ENCODE results near the gene PIK3CA. TPM values are rescaled to one million over a fixed set of nuclear protein-coding genes. Genes with fewer than 3 reads are reported as not detected.
"Not testable (repeated sequence)": the region's sequence is repeated elsewhere in the genome, so short reads cannot be mapped to it uniquely, and the experiment has no call there.

PIK3CA gene
- total RNA-seq, 2 donors from 2014 or later = 19.2 to 25.6 TPM

DNA sequence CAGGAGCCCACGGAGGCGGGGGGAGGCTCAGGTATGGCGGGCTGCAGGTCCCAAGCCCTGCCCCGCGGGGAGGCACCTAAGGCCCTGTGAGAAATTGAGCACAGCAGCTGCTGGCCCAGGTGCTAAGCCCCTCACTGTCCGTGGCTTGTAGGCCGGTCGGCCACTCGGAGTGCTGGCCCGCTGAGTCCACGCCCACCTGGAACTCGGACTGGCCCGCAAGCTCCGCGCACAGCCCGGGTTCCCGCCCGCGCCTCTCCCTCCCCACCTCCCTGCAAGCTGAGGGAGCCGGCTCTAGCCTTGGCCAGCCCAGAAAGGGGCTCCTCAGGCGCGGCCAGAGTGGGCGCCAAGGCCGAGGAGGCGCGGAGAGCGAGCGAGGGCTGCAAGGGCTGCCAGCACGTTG lies 115.0 kb downstream of the PIK3CA start:
- Mint-ChIP-seq H3K27me3 (ENCODE audit: low read depth) (peaks cover 15% of the 10 kb centered on the region), H3K27ac (no peak overlapping the region), H3K36me3 (ENCODE audit: insufficient read depth in 2 of 2) (peaks cover 0 to 2% of the 10 kb centered on the region in 2 donors), H3K4me3 (no peak overlapping the region), H3K9me3 (peaks cover 0 to 4% of the 10 kb centered on the region in 2 donors), H3K4me1 (ENCODE audit: low read depth) (peaks cover 21% of the 10 kb centered on the region)
- ATAC-seq (replicated peaks in 1 of 2) (no peak), DNase-seq (no peak)

DNA sequence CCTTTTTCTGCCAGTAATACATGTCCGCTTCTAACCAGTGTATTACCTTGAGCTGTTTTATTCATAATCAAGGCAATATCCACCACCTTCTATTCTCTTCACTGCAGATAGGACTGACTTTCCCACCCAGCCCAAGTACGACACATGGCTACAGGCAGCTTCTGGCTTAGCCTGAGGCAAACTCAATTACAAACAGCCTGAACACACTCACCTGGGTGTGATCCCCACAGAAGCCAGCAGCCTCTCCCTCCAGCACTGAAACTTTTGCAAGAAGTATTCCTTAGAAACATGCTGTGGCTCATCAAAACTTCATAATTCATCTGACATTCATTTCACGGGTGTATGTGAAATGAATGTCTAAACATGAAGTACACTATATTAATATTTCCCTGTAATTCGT lies 116.3 kb downstream of the PIK3CA start:
- DNase-seq = no peak
- Mint-ChIP-seq H3K27me3 (ENCODE audit: low read depth) (peaks cover 13% of the 10 kb centered on the region), H3K27ac (no peak overlapping the region), H3K9me3 (peaks cover 0 to 4% of the 10 kb centered on the region in 2 donors), H3K4me3 (no peak overlapping the region), H3K36me3 (ENCODE audit: insufficient read depth in 2 of 2) (peaks cover 0 to 2% of the 10 kb centered on the region in 2 donors), H3K4me1 (ENCODE audit: low read depth) (peaks cover 15% of the 10 kb centered on the region)
- ATAC-seq (replicated peaks in 1 of 2) = no peak

- DNase-seq = no peak
- H3K27me3 Mint-ChIP-seq (ENCODE audit: low read depth) = peaks cover 6% of the 10 kb centered on the region
- peaks cover 0 to 2% of the 10 kb centered on the region in 2 donors for H3K36me3 Mint-ChIP-seq (ENCODE audit: insufficient read depth in 2 of 2)
- no peak overlapping the region for H3K4me3 Mint-ChIP-seq
- H3K9me3 Mint-ChIP-seq = no peaks in the 10 kb centered on the region
- H3K4me1 Mint-ChIP-seq (ENCODE audit: low read depth) = peaks cover 8% of the 10 kb centered on the region
- no peak for ATAC-seq (replicated peaks in 1 of 2)
- no peak overlapping the region for H3K27ac Mint-ChIP-seq
Measured at GRCh38 chr3:179265092-179265491, 116.9 kb downstream of the PIK3CA start.

- no peaks in the 10 kb centered on the region for H3K9me3 Mint-ChIP-seq
- ATAC-seq (replicated peaks in 1 of 2) (peak; percentile 58 to 70), DNase-seq (no peak)
- H3K36me3 Mint-ChIP-seq (ENCODE audit: insufficient read depth in 2 of 2) = no peaks in the 10 kb centered on the region
- peaks cover under 1% of the 10 kb centered on the region for H3K4me1 Mint-ChIP-seq (ENCODE audit: low read depth)
- H3K27ac Mint-ChIP-seq = no peak overlapping the region
- no peaks in the 10 kb centered on the region for H3K27me3 Mint-ChIP-seq (ENCODE audit: low read depth)
- no peak overlapping the region for H3K4me3 Mint-ChIP-seq
Measured at GRCh38 chr3:179265875-179266274, 117.7 kb downstream of the PIK3CA start.

- Mint-ChIP-seq H3K27ac (no peak overlapping the region), H3K4me3 (no peak overlapping the region), H3K4me1 (ENCODE audit: low read depth) (no peaks in the 10 kb centered on the region), H3K9me3 (no peaks in the 10 kb centered on the region), H3K36me3 (ENCODE audit: insufficient read depth in 2 of 2) (no peaks in the 10 kb centered on the region), H3K27me3 (ENCODE audit: low read depth) (no peaks in the 10 kb centered on the region)
- no peak for ATAC-seq (replicated peaks in 1 of 2)
- no peak for DNase-seq
Measured at GRCh38 chr3:179266701-179267211, 118.6 kb downstream of the PIK3CA start.

- no peak overlapping the region for H3K27ac Mint-ChIP-seq
- H3K4me3 Mint-ChIP-seq = no peak overlapping the region
- H3K9me3 Mint-ChIP-seq = no peaks in the 10 kb centered on the region
- ATAC-seq (replicated peaks in 1 of 2) (no peak), DNase-seq (no peak)
- no peaks in the 10 kb centered on the region for H3K36me3 Mint-ChIP-seq (ENCODE audit: insufficient read depth in 2 of 2)
- H3K27me3 Mint-ChIP-seq (ENCODE audit: low read depth) = no peaks in the 10 kb centered on the region
- H3K4me1 Mint-ChIP-seq (ENCODE audit: low read depth) = no peaks in the 10 kb centered on the region
Measured at GRCh38 chr3:179268400-179269051, 120.4 kb downstream of the PIK3CA start.

- DNase-seq (no peak), ATAC-seq (replicated peaks in 1 of 2) (no peak)
- Mint-ChIP-seq H3K27me3 (ENCODE audit: low read depth) (no peaks in the 10 kb centered on the region), H3K4me1 (ENCODE audit: low read depth) (no peaks in the 10 kb centered on the region), H3K27ac (no peak overlapping the region), H3K36me3 (ENCODE audit: insufficient read depth in 2 of 2) (no peaks in the 10 kb centered on the region), H3K9me3 (no peaks in the 10 kb centered on the region), H3K4me3 (no peak overlapping the region)
Measured at GRCh38 chr3:179269152-179269707, 121.1 kb downstream of the PIK3CA start.

DNA sequence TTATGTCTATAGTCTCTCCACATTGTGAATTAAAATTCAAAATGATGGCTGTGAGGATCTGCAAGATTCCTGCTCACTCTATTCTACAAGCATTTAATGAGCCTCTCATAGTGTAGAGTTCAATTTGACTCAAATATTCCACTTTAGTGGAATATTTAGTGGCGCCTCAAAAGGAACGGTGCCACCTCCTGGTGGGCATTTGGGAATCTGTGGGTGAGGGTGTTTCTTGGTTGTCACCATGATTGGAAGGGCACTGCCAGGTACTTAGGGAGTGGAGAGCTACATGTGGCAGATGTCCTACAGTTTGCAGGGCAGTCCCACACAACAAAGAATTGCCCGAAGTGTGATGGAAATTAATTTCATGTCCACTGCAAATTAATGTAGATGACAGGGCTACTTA lies 124.2 kb downstream of the PIK3CA start:
- Mint-ChIP-seq H3K36me3 (ENCODE audit: insufficient read depth in 2 of 2) (no peaks in the 10 kb centered on the region), H3K4me3 (no peak overlapping the region), H3K9me3 (no peaks in the 10 kb centered on the region), H3K27ac (no peak overlapping the region), H3K27me3 (ENCODE audit: low read depth) (no peaks in the 10 kb centered on the region), H3K4me1 (ENCODE audit: low read depth) (no peaks in the 10 kb centered on the region)
- ATAC-seq (replicated peaks in 1 of 2) = no peak
- DNase-seq = no peak

DNA sequence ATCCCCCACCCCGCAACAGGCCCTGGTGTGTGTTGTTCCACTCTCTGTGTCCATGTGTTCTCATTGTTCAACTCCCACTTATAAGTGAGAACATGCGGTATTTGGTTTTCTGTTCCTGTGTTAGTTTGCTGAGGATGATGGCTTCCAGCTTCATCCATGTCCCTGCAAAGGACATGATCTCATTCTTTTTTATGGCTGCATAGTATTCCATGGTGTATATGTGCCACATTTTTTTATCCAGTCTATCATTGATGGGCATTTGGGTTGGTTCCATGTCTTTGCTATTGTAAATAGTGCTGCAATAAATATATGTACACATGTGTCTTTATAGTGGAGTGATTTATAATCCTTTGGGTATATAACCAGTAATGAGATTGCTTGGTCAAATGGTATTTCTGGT lies 126.3 kb downstream of the PIK3CA start:
- not testable (repeated sequence) for H3K36me3 Mint-ChIP-seq (ENCODE audit: insufficient read depth in 2 of 2); H3K27ac Mint-ChIP-seq; H3K4me1 Mint-ChIP-seq (ENCODE audit: low read depth); H3K4me3 Mint-ChIP-seq; H3K9me3 Mint-ChIP-seq; DNase-seq; H3K27me3 Mint-ChIP-seq (ENCODE audit: low read depth); ATAC-seq (replicated peaks in 1 of 2)

DNA sequence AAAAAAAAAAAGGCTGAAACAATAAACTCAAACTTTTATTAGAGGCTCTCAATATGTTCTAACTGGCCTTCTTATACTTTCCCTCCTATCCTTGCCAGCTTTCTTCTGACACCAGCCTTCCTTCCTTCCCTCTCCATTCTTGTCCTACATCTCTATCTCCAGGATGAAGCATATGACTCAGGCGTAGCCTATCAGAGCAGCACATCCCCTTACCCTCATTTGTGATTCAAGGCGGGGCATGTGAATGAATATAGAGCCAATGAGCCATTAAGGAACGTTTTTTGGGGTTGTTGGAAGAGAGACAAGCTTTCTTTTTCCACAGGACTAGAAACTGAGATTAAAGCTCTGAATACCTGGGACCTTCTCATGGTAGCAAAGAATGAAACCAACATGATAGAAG lies 127.8 kb downstream of the PIK3CA start:
- H3K4me3 Mint-ChIP-seq = no peak overlapping the region
- no peaks in the 10 kb centered on the region for H3K9me3 Mint-ChIP-seq
- H3K36me3 Mint-ChIP-seq (ENCODE audit: insufficient read depth in 2 of 2) = no peaks in the 10 kb centered on the region
- no peak overlapping the region for H3K27ac Mint-ChIP-seq
- H3K4me1 Mint-ChIP-seq (ENCODE audit: low read depth) = no peaks in the 10 kb centered on the region
- DNase-seq = no peak
- no peaks in the 10 kb centered on the region for H3K27me3 Mint-ChIP-seq (ENCODE audit: low read depth)
- no peak for ATAC-seq (replicated peaks in 1 of 2)

DNA sequence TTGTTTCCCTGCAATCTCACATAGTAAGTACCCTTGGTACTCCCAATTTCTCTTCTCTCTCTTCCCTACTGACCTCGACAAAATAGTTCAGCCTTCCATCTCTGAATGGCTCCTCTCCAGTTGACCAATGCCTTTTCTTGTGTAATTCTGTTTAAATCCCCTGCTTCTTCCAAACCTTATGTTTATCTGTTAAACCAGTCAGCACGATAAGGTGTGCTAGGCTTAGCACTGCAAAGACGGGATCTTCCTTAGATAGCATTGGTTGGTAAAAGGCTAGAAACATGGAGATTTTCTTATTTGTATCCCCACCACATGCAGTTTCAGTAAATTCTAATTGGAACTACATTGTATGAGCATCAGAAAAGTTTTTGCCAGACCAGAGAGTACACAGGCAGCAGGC lies 128.6 kb downstream of the PIK3CA start:
- ATAC-seq (replicated peaks in 1 of 2) (no peak), DNase-seq (no peak)
- Mint-ChIP-seq H3K36me3 (ENCODE audit: insufficient read depth in 2 of 2) (no peaks in the 10 kb centered on the region), H3K9me3 (no peaks in the 10 kb centered on the region), H3K27ac (no peak overlapping the region), H3K4me3 (no peak overlapping the region), H3K27me3 (ENCODE audit: low read depth) (no peaks in the 10 kb centered on the region), H3K4me1 (ENCODE audit: low read depth) (no peaks in the 10 kb centered on the region)

- H3K4me3 Mint-ChIP-seq = no peak overlapping the region
- H3K27ac Mint-ChIP-seq = no peak overlapping the region
- H3K4me1 Mint-ChIP-seq (ENCODE audit: low read depth) = no peaks in the 10 kb centered on the region
- no peaks in the 10 kb centered on the region for H3K9me3 Mint-ChIP-seq
- H3K27me3 Mint-ChIP-seq (ENCODE audit: low read depth) = peaks cover 7% of the 10 kb centered on the region
- ATAC-seq (replicated peaks in 1 of 2) = no peak
- no peaks in the 10 kb centered on the region for H3K36me3 Mint-ChIP-seq (ENCODE audit: insufficient read depth in 2 of 2)
- no peak for DNase-seq
Measured at GRCh38 chr3:179278151-179278550, 130.0 kb downstream of the PIK3CA start.

DNA sequence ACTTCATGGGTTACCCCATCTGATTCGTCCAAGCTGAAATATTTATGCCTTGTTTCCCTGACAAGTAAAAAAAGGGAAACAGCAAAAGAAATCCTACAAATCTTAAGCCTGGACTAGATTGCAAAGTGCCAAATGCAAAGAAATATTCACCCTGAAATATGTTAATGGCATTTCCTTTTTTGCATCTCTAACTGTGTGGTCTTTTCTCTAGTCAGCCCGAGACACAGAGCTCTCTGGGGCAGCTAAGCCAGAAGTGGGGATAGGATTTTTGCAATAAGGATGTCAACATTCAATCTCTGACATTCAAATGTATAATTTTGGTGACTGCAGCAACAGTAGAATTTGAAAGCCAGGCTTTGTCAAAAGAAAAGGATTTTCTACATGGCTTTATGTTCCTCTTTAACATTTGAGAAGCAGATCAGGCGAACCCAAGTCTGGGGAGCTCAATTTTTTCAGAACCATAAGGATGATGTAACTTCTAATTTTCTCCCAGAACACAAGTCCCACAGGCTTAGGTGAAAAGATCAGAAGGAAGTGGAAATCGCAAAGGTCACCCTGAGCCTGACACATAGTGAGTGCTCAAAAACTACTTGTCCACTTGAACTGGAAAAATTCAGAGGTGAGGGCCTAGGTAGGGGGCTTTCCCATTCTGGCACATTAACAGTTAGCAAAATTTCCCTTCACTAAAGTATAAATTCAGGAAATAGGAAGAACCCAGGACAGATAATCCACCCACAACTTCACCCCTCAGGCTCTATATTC lies 131.0 kb downstream of the PIK3CA start:
- DNase-seq (no peak), ATAC-seq (replicated peaks in 1 of 2) (no peak)
- H3K9me3 Mint-ChIP-seq = no peaks in the 10 kb centered on the region

More for the DNA sequence above, 131.0 kb downstream of the PIK3CA start:
- Mint-ChIP-seq H3K27me3 (ENCODE audit: low read depth) (peaks cover 7% of the 10 kb centered on the region), H3K4me3 (no peak overlapping the region), H3K36me3 (ENCODE audit: insufficient read depth in 2 of 2) (no peaks in the 10 kb centered on the region), H3K4me1 (ENCODE audit: low read depth) (no peaks in the 10 kb centered on the region), H3K27ac (no peak overlapping the region)
